GM19455 (cell line): ENCODE data around the gene HBS1L.

Source experiments
- ATAC-seq: cut with Tn5 transposase; IDR thresholded peaks from one replicate; pipeline ENCODE4 v1.9.1; 2021; ENCODE audit not compliant: unreplicated experiment

The HBS1L gene

DNA sequence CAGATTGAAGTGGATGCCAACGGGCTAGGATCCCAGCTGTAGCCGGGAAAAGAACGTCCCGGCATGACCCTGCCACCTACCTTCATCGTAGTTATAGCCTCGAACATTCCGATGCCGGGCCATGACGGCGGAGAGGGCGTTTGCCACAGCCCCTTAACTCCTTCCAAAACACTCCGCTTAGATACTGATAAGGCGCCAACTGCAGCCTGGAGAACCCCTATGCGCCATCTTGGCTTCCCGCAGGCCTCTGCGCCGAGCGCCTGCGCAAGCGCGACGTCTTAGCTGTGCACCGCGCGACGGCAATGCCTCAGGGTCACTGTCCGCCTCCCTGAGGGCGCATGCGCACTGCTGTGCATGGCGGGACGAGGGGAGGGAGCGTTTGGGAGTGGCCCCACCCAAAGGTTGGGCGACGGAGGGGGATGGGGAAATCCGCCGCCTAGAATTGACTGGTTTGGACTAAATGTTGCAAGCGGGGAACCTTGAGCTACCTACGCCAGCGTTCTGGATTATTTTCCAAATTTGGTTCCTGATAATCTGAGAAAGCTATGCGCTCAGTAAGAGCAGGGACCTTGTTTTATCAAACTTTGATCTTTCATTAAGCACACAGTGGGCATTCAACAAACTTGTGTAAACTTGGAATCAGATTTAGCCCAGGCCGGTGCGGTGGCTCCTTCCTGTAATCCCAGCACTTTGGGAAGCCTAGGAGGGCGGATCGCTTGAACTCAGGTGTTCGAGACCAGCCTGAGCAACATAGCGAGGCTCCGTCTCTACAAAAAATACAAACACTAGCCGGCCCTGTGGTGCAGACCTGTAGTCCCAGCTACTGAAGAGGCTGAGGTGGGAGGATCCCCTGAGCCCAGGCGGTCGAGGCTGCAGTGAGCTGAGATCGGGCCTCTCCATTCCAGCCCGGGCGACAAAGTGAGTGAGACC, at the start of gene HBS1L:
TSS of gene HBS1L (minus strand) at position 254 of the 930 bp plus-strand sequence. CDS start at position 123, 131 bp downstream.
- peak; percentile 98 for ATAC-seq

- ATAC-seq = no peak
Measured at GRCh38 chr6:135104199-135104598, 49.6 kb upstream of the HBS1L start.

- ATAC-seq = no peak
Measured at GRCh38 chr6:135102191-135102590, 47.6 kb upstream of the HBS1L start.

DNA sequence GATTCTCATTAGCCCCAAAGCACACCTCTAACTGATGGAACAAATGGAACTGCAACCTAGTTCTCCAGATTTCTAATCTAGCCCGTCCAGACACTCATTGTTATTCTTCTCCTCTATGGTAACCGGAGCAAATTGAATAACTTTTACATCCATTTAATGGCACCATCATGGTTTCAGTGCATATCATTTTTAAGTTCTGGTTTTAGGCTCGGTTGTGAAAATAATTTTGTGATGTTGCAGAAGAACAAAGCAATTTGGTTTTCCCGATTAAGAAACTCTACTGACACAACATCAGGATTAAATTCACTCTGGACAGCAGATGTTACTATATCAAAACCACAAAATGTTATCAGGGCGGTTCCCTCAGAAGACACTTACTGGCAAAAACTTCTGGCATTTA, 42.5 kb upstream of the HBS1L start:
- no peak for ATAC-seq

DNA sequence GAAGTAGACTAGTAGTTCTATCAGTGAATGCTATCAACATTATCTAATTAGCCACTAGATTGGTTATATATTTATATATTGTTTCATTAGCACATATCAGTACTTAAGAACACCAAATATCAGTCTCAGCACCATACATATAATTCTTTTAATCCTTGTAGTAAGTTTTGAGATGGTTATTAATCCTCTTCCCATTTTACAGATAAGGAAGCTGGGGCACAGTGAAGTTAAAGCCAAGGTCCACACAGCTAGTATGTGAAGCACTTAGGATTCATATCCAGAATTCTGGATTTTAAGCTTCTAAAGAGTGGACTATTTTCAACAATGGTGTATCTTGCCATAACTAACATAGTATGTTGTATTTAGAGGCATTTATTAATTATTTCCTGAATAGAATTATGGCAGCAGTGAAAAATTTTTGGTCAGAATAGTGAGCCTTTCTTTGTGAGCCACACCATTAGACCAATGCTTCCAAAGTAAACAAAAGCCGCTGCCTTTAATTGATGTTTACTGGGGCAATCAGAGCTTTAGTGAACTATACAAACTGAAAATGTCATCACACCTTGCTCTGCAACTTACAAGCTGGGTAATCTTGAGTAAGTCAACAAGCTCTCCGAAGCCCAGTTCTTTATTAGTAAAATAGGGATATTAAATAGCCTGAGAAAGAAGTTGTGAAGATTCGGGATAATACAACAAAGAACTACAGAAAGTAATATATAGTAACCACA, 41.9 kb upstream of the HBS1L start:
- no peak for ATAC-seq

GRCh38 chr6:135095716-135096115, 41.1 kb upstream of the HBS1L start:
- ATAC-seq = no peak

DNA sequence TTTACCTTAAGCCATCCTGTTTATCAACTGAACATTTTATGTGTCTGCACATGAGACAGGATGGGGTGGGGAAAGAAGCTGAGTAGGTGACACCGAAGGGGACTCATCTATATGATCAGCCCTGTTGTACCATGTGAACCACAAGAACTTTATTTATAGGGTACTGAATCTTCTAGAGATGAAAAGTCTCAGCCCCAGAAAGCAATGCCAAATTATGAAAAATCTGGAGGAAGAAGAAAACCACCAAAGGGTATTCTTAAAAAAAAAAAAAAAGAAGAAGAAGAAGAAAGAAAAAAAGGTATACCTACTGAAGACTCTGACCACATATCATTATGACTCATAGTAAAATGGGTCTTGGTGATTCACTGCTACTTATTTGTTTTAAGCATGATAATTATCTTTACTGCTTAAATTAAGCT, 39.8 kb upstream of the HBS1L start:
- peak; percentile 65 for ATAC-seq

- ATAC-seq = no peak
Measured at GRCh38 chr6:135093578-135093977, 39.0 kb upstream of the HBS1L start.

DNA sequence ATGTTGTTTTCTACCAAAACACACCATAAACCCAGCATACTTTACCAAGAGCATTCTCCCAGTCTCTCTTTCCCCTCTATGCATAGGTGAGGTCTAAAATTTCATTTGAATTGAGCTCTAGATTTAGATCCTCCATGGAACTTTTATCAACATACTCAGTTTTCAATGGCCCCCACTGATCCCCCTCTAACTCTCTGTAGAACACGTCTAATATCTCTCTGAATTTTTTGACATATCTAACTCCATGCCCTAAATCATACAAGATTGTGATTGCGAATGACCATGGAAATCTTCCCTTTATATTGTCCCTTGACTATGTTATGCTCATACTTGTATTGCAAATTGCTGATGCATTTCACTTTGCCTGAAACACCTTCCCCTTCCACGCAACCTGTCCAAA, 38.1 kb upstream of the HBS1L start:
- no peak for ATAC-seq

GRCh38 chr6:135090819-135091218, 36.2 kb upstream of the HBS1L start:
- no peak for ATAC-seq

DNA sequence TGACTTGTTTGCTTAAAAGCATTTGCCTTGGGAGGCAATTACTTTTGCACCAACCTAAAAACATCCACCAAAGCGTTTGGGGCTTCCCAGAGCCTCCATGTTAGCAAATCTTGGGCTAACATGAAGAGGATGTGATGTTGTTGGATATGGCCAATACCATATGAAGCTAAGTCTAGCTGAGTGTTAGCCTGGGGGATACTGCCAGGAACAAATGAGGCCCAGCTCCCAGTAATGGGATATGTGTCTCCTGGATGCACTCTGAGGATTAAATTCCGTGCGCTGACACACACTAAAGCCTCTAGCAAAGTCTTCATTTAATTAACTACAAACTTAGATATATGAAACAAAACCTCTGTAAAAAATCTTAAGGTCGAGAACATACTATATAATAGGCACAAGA, 35.3 kb upstream of the HBS1L start:
- ATAC-seq = no peak

DNA sequence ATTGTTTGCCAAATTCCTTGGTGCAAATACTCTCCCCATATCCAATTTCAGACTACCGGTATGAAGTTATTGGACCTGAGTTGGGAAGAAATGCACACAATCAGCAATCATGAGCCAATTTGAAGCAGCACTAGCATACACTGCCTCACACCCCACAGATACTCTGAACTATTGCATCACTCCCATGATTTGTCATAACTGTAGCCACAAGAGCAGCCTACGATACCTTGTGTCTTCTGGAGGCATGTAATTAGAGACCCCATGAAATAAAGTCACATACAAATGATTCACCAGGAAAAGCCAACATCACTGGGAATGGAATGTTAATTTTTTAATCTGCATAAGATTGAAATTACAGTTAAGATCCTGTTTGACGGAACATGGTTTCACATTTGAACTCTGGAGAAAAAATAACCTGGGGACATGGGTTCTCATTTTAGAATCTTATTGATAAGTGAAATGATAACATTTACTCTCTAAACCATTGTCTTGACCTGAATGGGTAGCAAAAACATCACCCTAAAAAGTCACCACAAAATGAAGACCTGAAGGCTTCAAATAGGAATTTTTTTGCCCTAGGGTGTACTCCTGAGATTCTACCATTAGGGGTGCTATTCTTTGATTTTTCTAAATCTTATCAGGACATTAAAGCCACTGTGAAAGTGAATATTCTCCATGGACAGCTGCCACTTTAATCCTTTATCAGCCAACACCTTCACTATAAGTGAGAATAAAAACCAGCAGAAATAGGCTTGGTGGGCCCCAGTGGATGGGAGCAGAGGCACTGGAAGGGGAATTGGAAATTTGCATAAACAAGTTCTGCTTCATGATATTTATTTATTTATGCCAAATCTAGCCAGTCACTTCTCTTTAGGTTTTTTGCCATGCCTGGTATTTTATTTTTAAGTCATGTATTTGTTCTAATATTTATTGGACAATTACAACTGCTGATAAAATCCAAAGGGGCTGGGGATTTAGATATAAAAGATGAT, 34.5 kb upstream of the HBS1L start:
- peak; percentile 89 for ATAC-seq

DNA sequence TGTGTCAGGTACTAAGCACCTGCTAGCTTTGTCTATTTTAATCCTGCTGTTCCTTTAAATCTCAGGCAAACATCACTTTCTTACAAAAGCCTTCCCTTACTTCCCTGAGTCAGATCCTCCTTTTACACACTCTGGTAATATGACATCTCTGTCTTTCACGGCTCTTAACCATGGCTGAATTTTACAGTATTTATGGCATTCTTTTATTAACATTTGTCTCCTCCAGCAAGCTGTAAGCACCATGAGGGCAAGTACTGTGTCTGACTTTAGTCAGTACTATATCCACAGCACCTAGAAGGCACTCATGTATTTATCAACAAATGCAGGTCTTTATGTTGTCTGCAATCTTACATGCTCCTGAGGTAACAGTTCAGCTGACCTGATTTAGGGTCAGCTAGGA, 33.7 kb upstream of the HBS1L start:
- ATAC-seq = peak; percentile 8

- ATAC-seq = no peak
Measured at GRCh38 chr6:135087803-135088202, 33.2 kb upstream of the HBS1L start.

GRCh38 chr6:135087403-135087802, 32.8 kb upstream of the HBS1L start:
- no peak for ATAC-seq

- ATAC-seq = no peak
Measured at GRCh38 chr6:135086414-135086764, 31.8 kb upstream of the HBS1L start.

DNA sequence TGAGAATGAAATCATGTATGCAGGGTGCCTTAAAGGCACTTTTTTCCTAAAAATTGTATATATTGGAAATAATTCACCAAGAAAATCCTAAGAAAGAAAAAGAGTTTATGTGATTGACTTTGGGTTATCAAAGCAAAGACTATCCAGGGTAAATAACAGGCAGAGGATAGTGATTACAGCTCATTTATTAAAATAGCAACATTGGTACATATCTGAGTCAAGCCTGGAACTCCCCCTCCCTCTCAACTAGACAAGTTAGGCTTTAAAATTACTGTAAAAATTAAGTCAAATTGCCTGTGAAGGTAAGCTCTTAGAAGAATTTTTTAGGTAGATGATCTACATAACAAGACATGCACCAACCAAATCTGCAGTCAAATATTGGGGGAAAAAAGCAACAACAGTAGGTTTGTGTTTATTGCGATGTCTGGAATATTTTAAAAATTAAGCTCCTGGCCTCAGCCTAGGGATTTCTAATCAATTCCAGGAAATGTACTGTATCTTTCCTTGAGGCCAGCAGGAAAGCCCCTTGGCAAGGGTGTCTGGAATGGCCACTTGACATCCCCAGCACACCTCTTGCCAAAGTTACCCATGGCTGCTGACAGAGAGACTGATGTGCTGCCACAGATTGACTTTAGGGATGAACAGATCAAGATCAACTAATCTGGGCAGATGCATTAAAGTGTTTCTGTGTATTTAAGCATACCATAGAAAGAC, 31.2 kb upstream of the HBS1L start:
- ATAC-seq = no peak

GRCh38 chr6:135084916-135085269, 30.3 kb upstream of the HBS1L start:
- no peak for ATAC-seq

GRCh38 chr6:135084001-135084915, 29.6 kb upstream of the HBS1L start:
- ATAC-seq = no peak
